ENCODE data around the gene SLC38A9.
"Not testable (repeated sequence)": the region's sequence is repeated elsewhere in the genome, so short reads cannot be mapped to it uniquely, and the experiment has no call there.

Gene SLC38A9

DNA sequence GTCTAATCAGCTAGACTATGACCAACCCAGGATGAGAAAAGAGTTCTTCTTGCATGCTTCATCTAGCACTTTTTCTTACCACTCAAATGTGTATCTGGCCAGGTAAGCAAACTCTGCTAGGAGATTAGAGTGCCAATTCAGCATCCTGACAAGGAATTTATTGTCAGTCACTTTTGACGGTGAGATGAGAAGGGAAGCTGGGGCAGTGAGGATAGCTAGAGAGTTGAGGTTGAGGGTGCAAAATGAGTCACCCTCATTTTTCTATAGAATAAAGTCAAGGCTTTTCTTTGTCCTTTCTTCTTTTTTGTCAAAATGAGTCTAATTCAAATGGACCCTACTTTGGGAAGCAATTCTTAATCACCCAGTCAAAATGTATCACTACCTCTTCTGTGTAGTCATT lies 102.7 kb downstream of the SLC38A9 start:
- no peak for DNase-seq
- no peak overlapping the region for H3K27ac ChIP-seq
- TF ChIP-seq, protein P1, sequence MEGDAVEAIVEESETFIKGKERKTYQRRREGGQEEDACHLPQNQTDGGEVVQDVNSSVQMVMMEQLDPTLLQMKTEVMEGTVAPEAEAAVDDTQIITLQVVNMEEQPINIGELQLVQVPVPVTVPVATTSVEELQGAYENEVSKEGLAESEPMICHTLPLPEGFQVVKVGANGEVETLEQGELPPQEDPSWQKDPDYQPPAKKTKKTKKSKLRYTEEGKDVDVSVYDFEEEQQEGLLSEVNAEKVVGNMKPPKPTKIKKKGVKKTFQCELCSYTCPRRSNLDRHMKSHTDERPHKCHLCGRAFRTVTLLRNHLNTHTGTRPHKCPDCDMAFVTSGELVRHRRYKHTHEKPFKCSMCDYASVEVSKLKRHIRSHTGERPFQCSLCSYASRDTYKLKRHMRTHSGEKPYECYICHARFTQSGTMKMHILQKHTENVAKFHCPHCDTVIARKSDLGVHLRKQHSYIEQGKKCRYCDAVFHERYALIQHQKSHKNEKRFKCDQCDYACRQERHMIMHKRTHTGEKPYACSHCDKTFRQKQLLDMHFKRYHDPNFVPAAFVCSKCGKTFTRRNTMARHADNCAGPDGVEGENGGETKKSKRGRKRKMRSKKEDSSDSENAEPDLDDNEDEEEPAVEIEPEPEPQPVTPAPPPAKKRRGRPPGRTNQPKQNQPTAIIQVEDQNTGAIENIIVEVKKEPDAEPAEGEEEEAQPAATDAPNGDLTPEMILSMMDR (IDR thresholded peaks at IDR 0.05; ENCODE audit: low read depth, low read length), result no peak
- no peaks in the 10 kb centered on the region for H3K27me3 ChIP-seq (ENCODE audit: insufficient read depth, low read depth, severe bottlenecking)
- no peaks in the 10 kb centered on the region for H3K36me3 ChIP-seq
- no peak overlapping the region for H3K4me3 ChIP-seq (ENCODE audit: low read depth, low read length)
- peaks cover 4% of the 10 kb centered on the region for H3K9me3 ChIP-seq (ENCODE audit: severe bottlenecking)

DNA sequence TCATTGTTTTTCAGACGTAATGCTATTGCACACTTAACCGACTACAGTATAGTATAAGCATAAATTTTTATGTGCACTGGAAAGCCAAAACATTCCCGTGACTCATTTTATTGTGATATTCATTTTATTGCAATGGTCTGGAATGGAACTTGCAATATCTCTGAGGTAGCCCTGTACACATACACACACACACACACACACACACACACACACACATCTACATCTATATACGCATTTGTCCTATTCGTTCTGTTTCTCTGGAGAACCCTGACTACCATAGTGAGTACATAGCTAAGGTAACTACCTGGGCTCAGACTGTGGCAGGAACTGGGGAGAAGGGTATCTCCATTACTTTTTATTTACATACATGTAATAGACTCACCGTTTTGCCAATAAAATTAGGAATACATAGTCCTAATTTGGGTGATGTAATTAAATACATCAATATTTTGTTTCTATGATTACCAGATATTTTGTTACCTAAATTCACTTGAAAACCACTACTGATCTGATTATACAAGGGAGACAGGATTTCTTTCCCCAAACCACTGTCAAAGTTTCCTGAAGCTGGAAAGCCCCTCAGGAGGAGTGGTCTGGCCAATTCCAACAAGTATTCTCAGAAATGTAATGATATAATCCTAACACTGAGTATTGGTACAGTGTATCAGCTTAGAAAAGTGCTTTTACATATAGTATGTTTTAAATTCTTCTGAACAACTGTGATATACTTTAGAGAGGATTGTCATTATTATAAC lies 103.4 kb downstream of the SLC38A9 start:
- H3K9me3 ChIP-seq (ENCODE audit: severe bottlenecking), result peaks cover 4% of the 10 kb centered on the region
- H3K27ac ChIP-seq, result no peak overlapping the region
- H3K27me3 ChIP-seq (ENCODE audit: insufficient read depth, low read depth, severe bottlenecking), result no peaks in the 10 kb centered on the region
- no peaks in the 10 kb centered on the region for H3K36me3 ChIP-seq
- TF ChIP-seq, protein P1 (IDR thresholded peaks at IDR 0.05; ENCODE audit: low read depth, low read length), result no peak
- no peak for DNase-seq
- H3K4me3 ChIP-seq (ENCODE audit: low read depth, low read length), result no peak overlapping the region

DNA sequence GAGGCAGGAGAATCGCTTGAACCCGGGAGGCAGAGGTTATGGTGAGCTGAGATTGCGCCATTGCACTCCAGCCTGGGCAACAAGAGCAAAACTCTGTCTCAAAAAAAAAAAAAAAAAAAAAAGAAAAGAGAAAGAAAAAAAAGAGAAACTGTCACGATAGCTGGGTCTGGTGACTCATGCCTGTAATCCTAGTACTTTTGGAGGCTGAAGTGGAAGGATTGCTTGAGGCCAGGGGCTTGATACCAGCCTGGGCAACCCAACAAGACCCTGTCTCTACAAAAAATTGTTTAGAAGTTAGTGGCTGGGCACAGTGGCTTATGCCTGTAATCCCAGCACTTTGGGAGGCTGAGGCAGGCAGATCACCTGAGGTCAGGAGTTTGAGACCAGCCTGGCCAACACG lies 104.8 kb downstream of the SLC38A9 start:
- H3K9me3 ChIP-seq (ENCODE audit: severe bottlenecking); H3K27me3 ChIP-seq (ENCODE audit: insufficient read depth, low read depth, severe bottlenecking); H3K27ac ChIP-seq; H3K4me3 ChIP-seq (ENCODE audit: low read depth, low read length); DNase-seq; H3K36me3 ChIP-seq: not testable (repeated sequence)

DNA sequence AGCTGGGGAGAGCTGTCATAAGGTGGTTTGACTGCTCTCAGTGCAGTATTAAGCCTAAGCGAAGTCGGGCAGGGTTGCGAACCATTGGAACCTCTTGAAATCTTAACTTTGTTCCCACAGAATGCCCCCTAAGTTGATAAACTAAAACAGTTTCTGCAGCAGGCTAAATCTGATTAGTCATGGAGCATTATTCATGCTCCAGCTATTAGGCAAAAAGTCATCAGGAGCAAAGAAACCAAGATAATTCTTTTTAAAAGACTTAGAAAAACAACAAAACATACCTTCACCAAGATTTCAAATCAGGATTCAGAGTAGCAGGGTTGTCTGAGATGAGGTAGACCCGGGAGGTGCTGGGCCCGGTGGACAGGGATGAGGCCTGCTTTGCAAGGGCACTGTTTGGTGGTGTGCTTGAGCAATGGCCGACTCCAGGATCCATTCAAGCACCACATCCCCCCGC lies 107.5 kb downstream of the SLC38A9 start:
- Histone ChIP-seq H3K27ac (no peak overlapping the region), H3K4me3 (ENCODE audit: low read depth, low read length) (no peak overlapping the region)

DNA sequence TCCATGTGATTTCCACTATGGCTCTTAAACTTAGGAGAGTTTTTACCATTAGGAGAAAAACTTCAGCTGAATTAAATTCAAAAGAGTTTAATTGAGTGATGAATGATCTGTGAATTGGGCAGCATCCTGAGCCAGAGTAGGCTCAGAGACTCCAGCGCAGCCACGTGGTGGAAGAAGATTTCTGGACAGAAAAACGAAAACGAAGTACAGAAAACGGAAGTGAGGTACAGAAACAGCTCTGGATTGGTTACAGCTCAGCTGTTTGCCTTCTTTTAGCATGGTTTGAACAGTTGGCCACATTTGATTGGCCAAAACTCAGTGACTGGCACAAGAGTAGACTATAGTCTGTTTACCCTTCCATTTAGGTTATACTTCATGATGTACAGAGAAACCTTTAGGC lies 108.2 kb downstream of the SLC38A9 start:
- Histone ChIP-seq H3K9me3 (ENCODE audit: severe bottlenecking) (no peaks in the 10 kb centered on the region), H3K36me3 (no peaks in the 10 kb centered on the region), H3K4me3 (ENCODE audit: low read depth, low read length) (no peak overlapping the region), H3K27me3 (ENCODE audit: insufficient read depth, low read depth, severe bottlenecking) (no peaks in the 10 kb centered on the region), H3K27ac (no peak overlapping the region)
- TF ChIP-seq, protein P1 (IDR thresholded peaks at IDR 0.05; ENCODE audit: low read depth, low read length), result no peak
- no peak for DNase-seq

More for the DNA sequence above, 107.5 kb downstream of the SLC38A9 start:
- Histone ChIP-seq H3K9me3 (ENCODE audit: severe bottlenecking) (no peaks in the 10 kb centered on the region), H3K27me3 (ENCODE audit: insufficient read depth, low read depth, severe bottlenecking) (no peaks in the 10 kb centered on the region), H3K36me3 (no peaks in the 10 kb centered on the region)
- DNase-seq, result no peak
- TF ChIP-seq, protein P1 (IDR thresholded peaks at IDR 0.05; ENCODE audit: low read depth, low read length), result no peak

DNA sequence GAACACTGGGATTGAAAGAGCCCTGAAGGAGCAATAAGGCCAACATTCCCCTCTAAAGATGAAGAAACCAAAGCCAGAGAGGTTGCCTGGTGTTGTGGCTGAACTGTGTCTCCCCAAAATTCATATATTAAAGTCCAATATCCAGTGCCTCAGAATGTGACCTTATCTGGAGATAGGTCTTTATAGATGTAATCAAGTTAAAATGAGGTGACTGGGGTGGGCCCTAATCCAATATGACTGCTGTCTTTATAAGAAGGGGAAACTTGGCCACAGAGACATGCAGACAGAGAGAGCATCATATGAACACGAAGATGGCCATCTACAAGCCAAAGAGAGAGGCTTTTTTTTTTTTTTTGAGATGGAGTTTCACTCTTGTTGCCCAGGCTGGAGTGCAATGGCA lies 110.5 kb downstream of the SLC38A9 start:
- TF ChIP-seq, protein P1 (IDR thresholded peaks at IDR 0.05; ENCODE audit: low read depth, low read length), result no peak
- H3K27ac ChIP-seq, result no peak overlapping the region

More for the DNA sequence above, 110.5 kb downstream of the SLC38A9 start:
- no peaks in the 10 kb centered on the region for H3K36me3 ChIP-seq
- H3K9me3 ChIP-seq (ENCODE audit: severe bottlenecking), result no peaks in the 10 kb centered on the region
- H3K4me3 ChIP-seq (ENCODE audit: low read depth, low read length), result no peak overlapping the region
- DNase-seq, result no peak
- H3K27me3 ChIP-seq (ENCODE audit: insufficient read depth, low read depth, severe bottlenecking), result no peaks in the 10 kb centered on the region
